WTC11 (cell line): ENCODE results near the gene RPS3. TPM values are rescaled to one million over a fixed set of nuclear protein-coding genes. Genes with fewer than 3 reads are reported as not detected.
A peak's percentile ranks its signal among the peaks of the same experiment; 100 is the strongest.

Experiments
- ATAC-seq: fragments of 200-7000 bp; cut with Tn5 transposase; 2 replicates; pipeline ENCODE4 v1.10.0; 2021; ENCODE audit warnings: mild to moderate bottlenecking, moderate library complexity
- CTCF ChIA-PET: fragments of 300-600 bp; sonication (Branson Sonifier 250); formaldehyde crosslinking; loops from one replicate; lab custom pipeline; 2021; ENCODE audit warnings: antibody characterized with exemption; lab: Charles Lee
- POLR2A ChIA-PET: fragments of 350-600 bp; sonication (Branson Sonifier 250); formaldehyde crosslinking; loops from one replicate; lab custom pipeline; 2021; ENCODE audit warnings: antibody characterized with exemption; lab: Charles Lee
- DNase-seq: peaks from one replicate; pipeline ENCODE4 v3.0.0; 2021; ENCODE audit warnings: low spot score
- H3K27ac Mint-ChIP-seq: 2 replicates; pipeline ENCODE4 v1.8.0; 2021; ENCODE audit warnings: mixed read lengths
- H3K27me3 Mint-ChIP-seq: 2 replicates; pipeline ENCODE4 v1.8.0; 2021; ENCODE audit warnings: low read depth, mild to moderate bottlenecking, moderate library complexity, mixed read lengths
- H3K36me3 Mint-ChIP-seq: 2 replicates; pipeline ENCODE4 v1.8.0; 2021; ENCODE audit warnings: mixed read lengths
- H3K4me1 Mint-ChIP-seq: 2 replicates; pipeline ENCODE4 v1.8.0; 2022; ENCODE audit warnings: mixed read lengths
- H3K4me3 Mint-ChIP-seq: 2 replicates; pipeline ENCODE4 v1.8.0; 2021; ENCODE audit warnings: mild to moderate bottlenecking, moderate library complexity, mixed read lengths
- H3K9me3 Mint-ChIP-seq: 2 replicates; pipeline ENCODE4 v1.8.0; 2021; ENCODE audit warnings: mixed read lengths
- ATF1 ChIP-seq: sonication (generic); formaldehyde crosslinking; IDR thresholded peaks from 2 replicates; pipeline ENCODE4 v1.8.1; 2023; ENCODE audit warnings: mild to moderate bottlenecking, moderate library complexity, missing genetic modification reagents
- ATF2 ChIP-seq: sonication (generic); formaldehyde crosslinking; IDR thresholded peaks from 2 replicates; pipeline ENCODE4 v1.8.1; 2022; ENCODE audit warnings: low read depth, missing genetic modification reagents, borderline replicate concordance
- ATF3 ChIP-seq: sonication (generic); formaldehyde crosslinking; conservative IDR thresholded peaks from 2 replicates; pipeline ENCODE4 v1.8.1; 2022; ENCODE audit warnings: mild to moderate bottlenecking, missing genetic modification reagents
- CDX4 ChIP-seq: fragments of 250-450 bp; sonication (Bioruptor Pico); IDR thresholded peaks from 2 replicates; pipeline ENCODE4 v1.9.0; 2021; ENCODE audit warnings: moderate library complexity, mild to moderate bottlenecking, inconsistent platforms, borderline replicate concordance
- E2F5 ChIP-seq: sonication (generic); formaldehyde crosslinking; IDR thresholded peaks from 2 replicates; pipeline ENCODE4 v1.8.1; 2022; ENCODE audit warnings: mild to moderate bottlenecking, moderate library complexity, missing genetic modification reagents
- ELF4 ChIP-seq: sonication (generic); formaldehyde crosslinking; IDR thresholded peaks from 2 replicates; pipeline ENCODE4 v1.8.1; 2022; ENCODE audit warnings: low read depth, mild to moderate bottlenecking, moderate library complexity, missing genetic modification reagents
- ESRRA ChIP-seq: sonication (generic); formaldehyde crosslinking; IDR thresholded peaks from 2 replicates; pipeline ENCODE4 v1.8.1; 2022; ENCODE audit warnings: mild to moderate bottlenecking, missing genetic modification reagents, borderline replicate concordance
- ETV6 ChIP-seq: sonication (generic); formaldehyde crosslinking; IDR thresholded peaks from 2 replicates; pipeline ENCODE4 v1.8.1; 2022; ENCODE audit warnings: mild to moderate bottlenecking, missing genetic modification reagents
- GABPB1 ChIP-seq: sonication (generic); formaldehyde crosslinking; IDR thresholded peaks from 2 replicates; pipeline ENCODE4 v1.8.1; 2023; ENCODE audit warnings: mild to moderate bottlenecking, missing genetic modification reagents
- MAX ChIP-seq: sonication (generic); formaldehyde crosslinking; IDR thresholded peaks from 2 replicates; pipeline ENCODE4 v1.8.0; 2022; ENCODE audit warnings: mild to moderate bottlenecking, missing genetic modification reagents
- NFE2L1 ChIP-seq: sonication (generic); formaldehyde crosslinking; IDR thresholded peaks from 2 replicates; pipeline ENCODE4 v1.8.1; 2023; ENCODE audit warnings: missing genetic modification reagents
- NFYB ChIP-seq: sonication (generic); formaldehyde crosslinking; conservative IDR thresholded peaks from 2 replicates; pipeline ENCODE4 v1.8.0; 2022; ENCODE audit warnings: low read depth, missing genetic modification reagents
- NR2C2 ChIP-seq: sonication (generic); formaldehyde crosslinking; IDR thresholded peaks from 2 replicates; pipeline ENCODE4 v1.8.0; 2022; ENCODE audit warnings: mild to moderate bottlenecking, missing genetic modification reagents
- PREB ChIP-seq: sonication (generic); formaldehyde crosslinking; IDR thresholded peaks from 2 replicates; pipeline ENCODE4 v1.8.1; 2022; ENCODE audit warnings: mild to moderate bottlenecking, missing genetic modification reagents, moderate library complexity, borderline replicate concordance
- USF1 ChIP-seq: sonication (generic); formaldehyde crosslinking; IDR thresholded peaks from 2 replicates; pipeline ENCODE4 v1.8.0; 2022; ENCODE audit warnings: mild to moderate bottlenecking, missing genetic modification reagents
- ZNF138 ChIP-seq: sonication (generic); formaldehyde crosslinking; conservative IDR thresholded peaks from 2 replicates; pipeline ENCODE4 v1.8.1; 2022; ENCODE audit warnings: mild to moderate bottlenecking, moderate library complexity, missing genetic modification reagents
- ZNF219 ChIP-seq: sonication (generic); formaldehyde crosslinking; IDR thresholded peaks from 2 replicates; pipeline ENCODE4 v1.8.0; 2023; ENCODE audit warnings: missing genetic modification reagents, mild to moderate bottlenecking, borderline replicate concordance
- total RNA-seq: library from RNA; stranded (reverse); gene quantifications from 3 replicates; pipeline ENCODE4 v1.2.3, GENCODE V29; 2021

The RPS3 gene
- total RNA-seq, 1 experiment from 2014 or later, result 3,967 TPM

GRCh38 chr11:75371949-75372876 is 27.1 kb upstream of the RPS3 start:
- ATAC-seq (no peak), DNase-seq (no peak)
- ChIA-PET POLR2A (no interaction called here), CTCF (interaction anchor here (1.7 to 1.9 kb wide), 2 partner anchors 13 to 32 kb away, joined by 6 to 7 read pairs; no protein-coding TSS in a partner anchor)
- Mint-ChIP-seq H3K27ac (no peak overlapping the region), H3K4me1 (peaks cover 11% of the 10 kb centered on the region; the same call in 1 of the 2 replicates), H3K36me3 (no peaks in the 10 kb centered on the region), H3K27me3 (no peaks in the 10 kb centered on the region), H3K4me3 (no peak overlapping the region), H3K9me3 (no peaks in the 10 kb centered on the region)
- TF ChIP-seq ZNF138 (CRISPR knock-in tag), result no peak
- 0 out of 2 replicates have a peak, but pooled peaks have one; percentile 46 for TF ChIP-seq GABPB1 (CRISPR knock-in tag)

GRCh38 chr11:75373201-75373600 is 26.1 kb upstream of the RPS3 start:
- Mint-ChIP-seq H3K27ac (no peak overlapping the region), H3K4me3 (no peak overlapping the region)
- TF ChIP-seq GABPB1 (CRISPR knock-in tag), result no peak
- no peak for TF ChIP-seq ZNF219 (CRISPR knock-in tag)
- TF ChIP-seq NR2C2 (CRISPR knock-in tag), result no peak
- no peak for TF ChIP-seq ATF3 (CRISPR knock-in tag)
- TF ChIP-seq NFE2L1 (CRISPR knock-in tag), result no peak
- TF ChIP-seq PREB (CRISPR knock-in tag), result no peak
- no peak for TF ChIP-seq MAX (CRISPR knock-in tag)
- no peak for TF ChIP-seq ATF1 (CRISPR knock-in tag)
- TF ChIP-seq CDX4, result no peak
- no peak for TF ChIP-seq ESRRA (CRISPR knock-in tag)
- TF ChIP-seq USF1, result no peak
- TF ChIP-seq ELF4 (CRISPR knock-in tag), result no peak
- TF ChIP-seq ATF2, result no peak
- TF ChIP-seq E2F5 (CRISPR knock-in tag), result no peak
- no peak for TF ChIP-seq ETV6 (CRISPR knock-in tag)
- no peak for TF ChIP-seq NFYB (CRISPR knock-in tag)
- TF ChIP-seq, all 79 proteins: peak for 0
- ATAC-seq (no peak), DNase-seq (no peak)
- ChIA-PET POLR2A (no interaction called here), CTCF (interaction anchor here (1.5 to 2.9 kb wide), 4 partner anchors 12 to 33 kb away, joined by 3 to 9 read pairs (median 6); no protein-coding TSS in a partner anchor)
- Mint-ChIP-seq H3K9me3 (no peaks in the 10 kb centered on the region), H3K4me1 (peaks cover 11% of the 10 kb centered on the region; the same call in 1 of the 2 replicates), H3K36me3 (no peaks in the 10 kb centered on the region), H3K27me3 (no peaks in the 10 kb centered on the region)
